Dedifferentiated amniotic fluid mesenchymal stem cell (primary cell): ENCODE data around the gene CORO2A.
"Not testable (repeated sequence)": the region's sequence is repeated elsewhere in the genome, so short reads cannot be mapped to it uniquely, and the experiment has no call there.

Source experiments
- DNase-seq: peaks from one replicate; pipeline ENCODE4 v3.0.0-alpha.2; 2016; ENCODE audit errors: extremely low spot score

CORO2A gene

DNA sequence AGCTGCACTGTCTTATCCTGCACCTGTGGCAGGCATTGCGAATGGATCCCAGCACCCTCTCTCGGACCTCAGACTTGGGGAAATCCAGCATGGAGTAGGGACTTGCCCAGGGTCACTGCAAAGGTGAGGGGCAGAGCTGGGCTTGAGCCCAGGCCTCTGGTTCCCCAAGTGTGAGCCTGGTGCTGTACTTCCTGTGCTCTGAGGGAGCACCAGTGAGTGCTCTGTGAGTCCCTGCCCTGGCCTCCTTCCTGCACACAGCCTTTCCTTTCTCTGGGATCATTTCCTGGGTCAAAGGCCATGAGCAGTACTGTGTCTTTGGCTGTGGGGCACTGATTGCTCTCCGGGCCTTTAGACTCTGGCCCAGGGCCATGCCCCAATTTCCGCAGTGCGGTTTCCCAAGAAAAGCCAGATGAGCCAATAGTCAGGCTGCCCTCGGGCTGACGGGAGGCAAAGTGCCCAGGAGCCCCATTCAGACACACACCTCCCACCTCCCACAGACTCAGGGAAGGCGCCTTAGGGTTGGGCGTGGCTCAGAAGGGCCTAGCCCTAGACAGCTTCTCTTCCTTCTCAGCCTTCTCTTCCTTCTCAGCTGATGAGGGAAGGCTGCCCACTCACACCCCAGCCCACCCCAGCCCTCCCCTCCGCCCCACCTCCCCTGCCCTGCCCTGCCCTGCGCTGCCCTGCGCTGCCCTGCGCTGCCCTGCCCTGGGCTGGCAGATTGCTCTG, 50.1 kb downstream of the CORO2A start:
- DNase-seq = no peak

GRCh38 chr9:98140503-98140902, 51.9 kb downstream of the CORO2A start:
- DNase-seq = no peak

- DNase-seq = no peak
These were observed 55.9 kb downstream of the CORO2A start for GRCh38 chr9:98136489-98136888.

DNA sequence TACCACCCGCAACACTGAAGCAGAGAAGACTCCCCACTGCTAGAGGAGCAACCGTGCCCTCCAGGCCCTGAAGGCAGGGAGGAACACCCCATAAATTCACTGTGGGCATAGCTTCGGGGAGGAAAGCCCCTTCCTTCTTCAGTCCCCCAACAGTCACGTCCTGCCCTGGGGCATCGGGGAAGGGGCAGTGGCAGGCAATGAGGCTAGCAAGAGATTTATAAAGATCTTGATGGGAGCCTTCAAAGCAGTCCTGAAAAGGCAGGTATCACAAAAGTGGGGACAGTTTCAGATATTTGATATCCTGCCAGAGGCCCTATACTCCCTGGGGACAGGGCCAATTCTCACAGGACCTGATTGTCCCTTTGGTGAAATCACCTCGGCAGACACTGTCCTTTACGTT, 56.5 kb downstream of the CORO2A start:
- DNase-seq = no peak

- no peak for DNase-seq
These were observed 56.9 kb downstream of the CORO2A start for GRCh38 chr9:98135558-98135934.

GRCh38 chr9:98134702-98135557, 57.5 kb downstream of the CORO2A start:
- no peak for DNase-seq

GRCh38 chr9:98132806-98133631, 59.4 kb downstream of the CORO2A start:
- DNase-seq = no peak

DNA sequence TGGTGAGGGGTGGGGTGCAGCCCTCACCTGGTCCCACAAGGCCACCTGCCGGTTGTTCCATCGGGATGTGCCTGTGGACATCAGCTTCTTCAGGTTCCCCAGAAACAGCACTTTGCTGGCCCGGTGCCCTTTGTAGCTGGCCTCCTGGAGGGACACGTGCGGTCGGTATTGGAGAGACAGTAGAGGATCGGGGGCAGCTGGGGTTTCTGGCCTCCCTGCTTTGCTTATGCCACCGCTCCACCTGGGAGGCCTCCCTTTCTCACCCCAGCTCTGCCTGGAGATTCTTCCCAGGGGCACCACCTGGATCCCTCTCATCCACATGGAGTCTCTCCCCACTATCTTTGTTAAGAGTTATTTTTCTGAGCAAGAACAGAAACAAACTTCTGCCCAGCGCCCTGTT, 60.3 kb downstream of the CORO2A start:
- DNase-seq = no peak

DNA sequence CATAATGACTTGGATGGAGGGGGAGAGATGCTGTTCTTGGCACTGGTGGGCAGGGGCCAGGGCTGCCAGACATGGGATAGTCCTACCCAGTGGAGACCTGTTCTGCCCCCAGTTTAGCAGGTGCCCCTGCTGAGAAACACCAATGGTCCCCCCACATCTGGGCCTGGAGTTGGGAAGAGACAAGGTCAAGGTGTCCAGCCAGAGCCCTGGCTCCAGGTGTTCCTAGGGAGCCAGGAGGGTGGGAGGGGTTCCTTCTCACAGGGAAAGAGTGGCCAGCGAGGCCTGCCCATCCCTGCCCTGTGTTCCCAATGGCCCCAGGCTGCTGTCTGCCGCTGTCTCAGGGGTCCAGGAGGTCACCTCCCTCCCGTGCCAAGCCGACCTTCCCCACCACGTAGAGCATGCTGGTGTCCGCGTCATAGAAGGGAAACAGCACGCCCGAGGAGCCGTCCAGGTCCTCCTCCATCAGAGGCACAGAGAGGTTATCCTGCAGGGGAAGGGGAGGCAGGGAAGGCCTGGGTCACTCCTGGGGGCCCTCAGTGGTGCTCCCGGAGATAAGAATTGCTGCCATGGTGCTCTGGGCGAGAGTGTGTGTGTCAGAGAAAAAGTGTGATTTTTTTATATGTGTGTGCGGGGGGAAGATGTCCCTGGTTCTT, 61.7 kb downstream of the CORO2A start:
- DNase-seq = no peak

DNA sequence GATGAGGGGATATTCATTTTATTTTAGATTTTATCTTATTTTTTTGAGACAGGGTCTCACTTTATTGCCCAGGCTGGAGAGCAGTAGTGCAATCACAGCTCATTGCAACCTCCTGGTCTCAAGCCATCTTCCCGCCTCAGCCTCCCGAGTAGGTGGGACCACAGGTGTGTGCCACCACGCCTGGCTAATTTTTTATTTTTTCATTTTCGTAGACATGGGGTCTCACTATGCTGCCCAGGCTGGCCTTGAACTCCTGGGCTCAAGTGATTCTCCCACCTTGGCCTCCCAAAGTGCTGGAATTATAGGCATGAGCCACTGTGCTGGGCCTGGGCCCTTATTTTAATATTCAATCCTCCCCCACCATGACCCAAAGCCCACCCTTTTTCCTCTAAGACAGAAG, 62.4 kb downstream of the CORO2A start:
- DNase-seq = not testable (repeated sequence)

DNA sequence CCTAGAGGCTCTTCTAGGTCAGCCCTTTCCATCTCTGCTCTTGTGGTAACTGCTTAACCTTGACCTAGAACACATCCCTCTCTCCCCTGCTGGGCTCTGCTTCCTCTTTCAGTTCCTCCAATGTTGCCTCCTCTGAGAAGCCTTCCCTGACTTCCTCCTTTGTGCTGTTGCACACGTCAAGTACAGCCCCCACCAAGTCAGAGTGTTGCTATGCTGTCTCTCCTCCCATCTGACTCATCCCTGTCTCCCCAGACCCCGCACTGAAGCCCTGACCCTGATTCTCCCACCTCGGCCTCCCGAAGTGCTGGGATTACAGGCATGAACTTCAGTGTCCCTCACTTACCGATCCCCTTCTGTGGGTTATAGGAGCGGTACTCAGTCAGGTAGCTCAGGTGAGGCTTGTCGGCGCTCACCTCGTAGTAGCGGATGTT, 63.0 kb downstream of the CORO2A start:
- DNase-seq = no peak

- DNase-seq = no peak
These were observed 64.1 kb downstream of the CORO2A start for GRCh38 chr9:98128316-98128715.

DNA sequence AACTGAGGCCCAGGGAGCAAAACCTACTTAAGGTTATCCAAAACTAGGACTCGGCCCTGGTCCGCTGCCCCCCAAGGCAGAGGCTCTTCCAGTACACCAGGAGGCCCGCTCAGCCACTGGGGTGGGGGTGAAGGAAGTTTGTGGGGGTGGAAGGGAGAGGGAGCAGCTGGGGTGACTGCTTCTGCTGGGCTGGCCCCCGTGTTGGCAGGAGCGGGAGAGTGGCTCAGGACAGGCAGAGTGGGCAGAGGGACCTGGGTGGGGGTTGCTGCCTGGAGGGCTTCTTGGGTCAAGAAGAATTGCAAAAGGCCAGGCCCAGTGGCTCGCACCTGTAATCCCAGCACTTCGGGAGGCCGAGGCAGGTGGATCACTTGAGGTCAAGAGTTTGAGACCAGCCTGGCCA, 65.2 kb downstream of the CORO2A start:
- DNase-seq = no peak

- DNase-seq = no peak
These were observed 67.6 kb downstream of the CORO2A start for GRCh38 chr9:98124637-98125426.

- DNase-seq = not testable (repeated sequence)
These were observed 68.3 kb downstream of the CORO2A start for GRCh38 chr9:98124091-98124490.

- DNase-seq = no peak
These were observed 71.4 kb downstream of the CORO2A start for GRCh38 chr9:98121058-98121457.

GRCh38 chr9:98120476-98120875, 72.0 kb downstream of the CORO2A start:
- no peak for DNase-seq

DNA sequence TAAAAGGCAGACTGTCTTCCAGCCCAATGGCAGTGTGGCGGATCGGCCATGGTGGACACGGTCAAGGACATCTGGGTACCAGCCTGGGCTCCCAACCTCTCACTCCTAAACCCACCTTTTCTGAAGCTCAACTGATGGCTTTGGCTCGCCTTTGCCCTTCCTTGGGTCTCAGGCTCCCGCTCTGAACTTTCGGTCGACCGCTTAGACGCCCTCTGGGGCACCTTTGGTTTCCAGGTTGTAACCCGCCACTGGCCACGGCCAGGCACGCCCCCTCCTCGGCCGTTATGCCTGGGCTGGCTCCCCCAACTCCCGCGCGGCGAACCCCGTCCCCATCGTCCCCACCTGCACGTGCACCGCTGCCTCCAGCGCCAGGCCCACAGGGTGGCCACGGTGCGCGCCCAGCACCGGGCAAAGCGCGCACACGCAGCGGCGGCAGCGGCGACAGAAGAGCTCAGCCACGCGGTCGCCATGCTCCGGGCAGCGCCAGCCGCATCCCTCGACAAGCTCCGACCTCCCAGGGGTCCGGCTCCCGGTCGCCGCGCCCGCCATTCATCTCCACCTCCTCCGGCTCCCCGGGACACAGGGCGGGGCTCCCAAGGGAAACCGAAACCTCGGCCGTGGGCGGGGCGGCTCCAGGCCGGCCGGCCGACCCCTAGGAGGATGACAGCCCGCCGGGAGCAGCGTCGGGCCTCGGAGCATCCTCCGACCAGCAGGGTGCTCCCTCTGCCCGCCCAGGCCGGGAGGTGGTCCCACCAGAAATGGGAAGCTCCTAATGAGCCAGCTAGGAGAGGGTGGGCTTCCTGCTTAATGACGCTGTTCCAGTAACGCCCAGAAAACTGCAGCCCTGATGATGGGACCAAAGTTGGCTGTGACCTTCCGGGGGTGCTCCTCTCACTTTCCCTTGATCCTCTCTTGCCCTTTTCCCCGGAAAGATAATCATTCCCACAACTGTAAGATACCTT, 73.5 kb downstream of the CORO2A start, which contains the start of gene TRIM14:
Gene TRIM14, minus strand, starts transcription at position 583 of the 962 bp plus-strand sequence. Its CDS starts 34 bp downstream, at position 549.
- no peak for DNase-seq

DNA sequence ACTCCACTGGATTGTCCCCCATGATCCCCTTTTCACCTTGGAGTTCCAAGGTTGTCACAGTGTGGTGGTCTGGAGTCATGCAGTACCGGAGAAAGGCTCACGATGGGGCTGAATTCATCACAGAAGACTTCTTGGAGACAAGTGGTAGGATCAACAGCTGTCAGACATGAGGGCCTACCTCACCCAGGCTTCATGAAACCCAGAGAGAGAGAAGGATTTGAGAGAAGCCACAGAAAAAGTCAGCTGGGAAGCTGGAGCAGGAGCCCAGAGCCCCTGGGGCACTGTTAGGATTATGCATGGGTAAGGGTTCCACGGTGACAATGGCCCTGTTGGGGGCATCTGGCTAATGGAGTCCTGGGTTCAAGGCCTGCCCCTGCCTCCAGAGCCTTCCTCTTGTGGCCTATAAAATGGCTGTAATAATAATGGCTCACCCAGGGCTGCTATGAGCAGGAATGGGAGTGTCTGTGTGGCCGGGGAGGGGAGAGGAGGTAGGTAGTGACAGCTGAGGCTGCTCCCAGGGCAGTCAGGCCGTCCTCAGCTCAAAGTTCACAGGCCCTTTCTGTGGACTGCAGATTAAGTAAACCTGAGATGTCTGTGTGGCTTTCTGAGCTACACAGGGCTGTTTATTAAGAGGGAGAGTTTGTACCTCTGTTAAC, 74.3 kb downstream of the CORO2A start:
- no peak for DNase-seq
